ENCODE measurements around the gene TAS1R3.

TAS1R3 gene

DNA sequence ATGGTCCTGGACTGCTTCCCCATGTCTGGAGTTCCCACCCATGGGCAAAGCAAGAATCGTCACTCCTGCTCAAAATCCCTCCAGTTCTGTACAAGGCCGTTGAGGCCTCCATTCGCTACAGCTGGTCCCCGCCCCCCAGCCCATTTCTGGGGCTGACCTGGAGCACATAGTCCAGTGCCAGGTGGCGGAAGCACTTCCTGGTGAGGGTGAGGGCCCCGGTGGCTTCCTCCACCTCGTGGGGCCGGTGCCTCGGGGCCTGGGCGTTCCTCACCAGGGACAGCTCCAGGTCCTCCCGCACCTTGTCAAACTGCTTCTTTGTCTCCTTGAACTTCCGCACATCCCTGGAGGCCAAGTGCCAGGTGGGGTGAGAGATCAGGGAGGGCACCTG, 30.7 kb upstream of the TAS1R3 start:
- no peak for DNase-seq (ENCODE audit: low read depth)
- no peak for TF ChIP-seq CTCF (conservative IDR thresholded peaks at IDR 0.05; ENCODE audit: control insufficient read depth, insufficient read depth, low read depth, low read length)
- no peak overlapping the region for H3K4me3 ChIP-seq (ENCODE audit: control insufficient read depth, low read depth, low read length)

DNA sequence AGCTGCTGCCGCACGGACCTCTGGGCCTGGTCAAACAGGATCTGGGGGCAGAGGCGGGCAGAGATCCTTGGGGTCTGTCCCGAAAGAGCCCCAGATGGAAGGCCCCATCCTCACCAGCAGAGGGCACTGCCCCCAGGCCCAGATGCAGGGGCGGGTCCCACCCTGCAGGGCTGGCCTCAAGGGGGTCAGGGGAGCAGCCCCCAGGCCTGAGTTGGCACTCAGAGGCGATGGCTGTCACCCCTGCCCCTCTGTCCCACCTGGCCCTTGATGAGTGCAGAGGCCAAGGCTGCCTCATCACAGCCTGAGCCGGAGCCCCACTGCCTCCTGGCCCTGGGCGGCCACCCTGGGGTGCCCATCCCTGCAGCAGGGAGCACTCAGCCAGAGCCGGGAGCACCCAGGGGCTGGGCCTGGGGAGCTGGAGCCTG, 29.1 kb upstream of the TAS1R3 start:
- no peak for DNase-seq (ENCODE audit: low read depth)
- H3K4me3 ChIP-seq (ENCODE audit: control insufficient read depth, low read depth, low read length), result no peak overlapping the region
- peak; percentile 37 for TF ChIP-seq CTCF (conservative IDR thresholded peaks at IDR 0.05; ENCODE audit: control insufficient read depth, insufficient read depth, low read depth, low read length)

GRCh38 chr1:1302951-1303509, 28.1 kb upstream of the TAS1R3 start:
- DNase-seq (ENCODE audit: low read depth), result no peak
- no peak overlapping the region for H3K4me3 ChIP-seq (ENCODE audit: control insufficient read depth, low read depth, low read length)
- TF ChIP-seq CTCF (conservative IDR thresholded peaks at IDR 0.05; ENCODE audit: control insufficient read depth, insufficient read depth, low read depth, low read length), result no peak

DNA sequence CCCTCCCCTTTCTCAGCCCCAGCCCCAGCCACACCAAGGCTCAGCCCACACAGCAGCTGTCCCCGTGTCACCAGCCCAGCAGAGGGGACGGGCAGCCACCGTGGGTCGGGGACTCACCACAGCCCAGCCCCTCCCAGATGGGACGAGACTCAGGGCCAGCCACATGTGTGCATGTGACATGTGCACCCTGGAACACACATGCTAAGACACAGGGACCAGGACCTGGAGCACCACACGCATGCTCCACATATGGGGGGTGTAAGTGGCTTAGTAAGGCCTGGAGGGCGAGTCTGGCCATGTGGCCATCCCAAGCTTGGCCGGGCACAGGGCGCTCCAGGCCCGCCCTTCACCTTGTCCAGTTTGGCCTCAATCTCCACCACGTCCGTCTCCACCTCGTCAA, 27.3 kb upstream of the TAS1R3 start:
- no peak for DNase-seq (ENCODE audit: low read depth)
- no peak for TF ChIP-seq CTCF (conservative IDR thresholded peaks at IDR 0.05; ENCODE audit: control insufficient read depth, insufficient read depth, low read depth, low read length)
- no peak overlapping the region for H3K4me3 ChIP-seq (ENCODE audit: control insufficient read depth, low read depth, low read length)

DNA sequence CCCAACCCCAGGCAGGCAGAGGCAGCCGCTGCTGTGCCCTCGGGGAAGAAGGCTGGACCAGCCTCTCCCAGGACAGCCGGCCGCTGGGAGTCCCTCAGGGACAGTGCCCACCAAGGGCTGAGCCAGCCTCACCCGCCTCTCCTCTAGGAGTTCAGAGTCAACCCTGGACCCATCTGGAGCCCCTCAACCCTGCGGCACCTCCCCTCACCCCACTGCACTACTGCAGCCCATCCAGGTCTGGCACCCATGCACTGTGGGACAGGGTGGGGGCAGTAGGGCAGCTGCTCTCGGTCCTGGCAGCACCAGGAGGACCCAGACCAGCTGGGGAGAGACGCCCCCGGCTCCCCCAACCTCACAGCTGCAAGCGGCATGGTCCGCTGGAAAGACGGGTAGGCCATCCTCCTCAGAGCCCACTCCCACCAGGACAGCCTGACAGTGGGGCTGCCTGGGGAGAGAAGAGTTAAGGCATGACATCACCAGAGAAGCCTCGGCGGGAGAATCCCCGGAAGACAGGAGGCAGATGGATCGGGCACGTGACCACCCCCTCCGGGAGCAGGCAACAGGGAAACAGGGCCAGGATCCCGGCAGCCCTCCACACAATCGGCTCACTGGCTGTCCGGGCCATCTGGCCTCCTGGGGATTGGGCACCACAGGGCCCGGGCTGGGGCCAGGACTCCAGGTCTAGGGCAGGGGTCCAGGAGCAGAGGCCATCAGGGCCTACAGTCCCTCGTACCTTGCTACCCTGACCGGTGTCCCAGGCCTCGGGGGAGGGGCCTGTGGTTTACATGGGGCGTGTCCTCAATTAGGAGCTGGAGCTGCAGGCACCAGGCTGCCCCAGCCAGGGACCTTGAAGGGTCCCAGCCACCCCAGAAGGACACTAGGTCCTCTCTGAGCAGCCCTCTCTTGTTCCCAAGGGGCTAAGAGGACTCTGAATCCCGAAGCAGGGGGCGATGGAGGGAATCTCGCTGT, 26.5 kb upstream of the TAS1R3 start:
- peak overlapping the region; percentile 62 for H3K4me3 ChIP-seq (ENCODE audit: control insufficient read depth, low read depth, low read length)
- no peak for TF ChIP-seq CTCF (conservative IDR thresholded peaks at IDR 0.05; ENCODE audit: control insufficient read depth, insufficient read depth, low read depth, low read length)
- DNase-seq (ENCODE audit: low read depth), result peak; percentile 77

- DNase-seq (ENCODE audit: low read depth), result peak; percentile 79
- TF ChIP-seq CTCF (conservative IDR thresholded peaks at IDR 0.05; ENCODE audit: control insufficient read depth, insufficient read depth, low read depth, low read length), result peak; percentile 2
- peak overlapping the region; percentile 62 for H3K4me3 ChIP-seq (ENCODE audit: control insufficient read depth, low read depth, low read length)
Observed at GRCh38 chr1:1305300-1306069, 25.6 kb upstream of the TAS1R3 start.
